WTC11 (cell line): ENCODE measurements around the gene ZMYND15.

Source experiments
- AR ChIP-seq: fragments of 250-450 bp; sonication (Bioruptor Pico); IDR thresholded peaks from 2 replicates; pipeline ENCODE4 v1.9.0; 2021; ENCODE audit warnings: mild to moderate bottlenecking
- CTCF ChIP-seq: fragments of 200-600 bp; IDR thresholded peaks from 2 replicates; pipeline ENCODE4 v1.8.0; 2022; ENCODE audit warnings: antibody characterized with exemption
- IRF1 ChIP-seq: sonication (generic); formaldehyde crosslinking; IDR thresholded peaks from 2 replicates; pipeline ENCODE4 v1.8.0; 2023; ENCODE audit warnings: missing genetic modification reagents
- NR1H2 ChIP-seq: sonication (generic); formaldehyde crosslinking; IDR thresholded peaks from 2 replicates; pipeline ENCODE4 v1.9.0; 2021; ENCODE audit warnings: mild to moderate bottlenecking, moderate library complexity, missing genetic modification reagents
- SP1 ChIP-seq: sonication (generic); formaldehyde crosslinking; conservative IDR thresholded peaks from 2 replicates; pipeline ENCODE4 v1.8.1; 2022; ENCODE audit warnings: missing genetic modification reagents
- TCF7 ChIP-seq: sonication (generic); formaldehyde crosslinking; IDR thresholded peaks from 2 replicates; pipeline ENCODE4 v1.8.0; 2022; ENCODE audit warnings: mild to moderate bottlenecking, low read depth, missing genetic modification reagents, moderate library complexity
- ZNF263 ChIP-seq: sonication (generic); formaldehyde crosslinking; IDR thresholded peaks from 2 replicates; pipeline ENCODE4 v1.8.1; 2022; ENCODE audit warnings: low read depth, mild to moderate bottlenecking, moderate library complexity, missing genetic modification reagents

GRCh38 chr17:4724650-4725049, 15.0 kb upstream of the ZMYND15 start:
- TF ChIP-seq CTCF, result no peak
- TF ChIP-seq TCF7 (CRISPR knock-in tag), result no peak
- TF ChIP-seq SP1, result no peak
- no peak for TF ChIP-seq AR (CRISPR knock-in tag)
- TF ChIP-seq NR1H2 (CRISPR knock-in tag), result no peak
- TF ChIP-seq IRF1 (CRISPR knock-in tag), result no peak
- TF ChIP-seq ZNF263 (CRISPR knock-in tag), result no peak
